Measurements from ENCODE around the gene ACAT2.

The ACAT2 gene

DNA sequence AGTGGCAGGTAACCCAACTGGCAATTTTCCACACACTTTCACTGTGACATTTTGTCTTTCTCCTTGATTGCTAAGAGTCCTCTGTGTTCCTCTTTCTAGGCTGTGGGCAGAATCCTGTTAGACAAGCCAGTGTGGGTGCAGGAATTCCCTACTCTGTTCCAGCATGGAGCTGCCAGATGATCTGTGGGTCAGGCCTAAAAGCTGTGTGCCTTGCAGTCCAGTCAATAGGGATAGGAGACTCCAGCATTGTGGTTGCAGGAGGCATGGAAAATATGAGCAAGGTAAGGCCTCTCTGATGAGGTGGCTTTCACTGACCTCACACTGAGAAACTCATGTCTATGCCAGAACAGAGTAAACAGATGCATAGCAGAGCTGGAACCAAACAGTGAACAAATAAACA lies 5.1 kb downstream of the ACAT2 start:
- no peak overlapping the region for H3K27ac ChIP-seq (replicated peaks)
- no peak overlapping the region for H3K4me3 ChIP-seq (replicated peaks; ENCODE audit: insufficient read depth, low read length)
- TF ChIP-seq CTCF (IDR thresholded peaks at IDR 0.05; ENCODE audit: insufficient read depth, low read length) (no peak), SPI1 (IDR thresholded peaks at IDR 0.05; ENCODE audit: borderline replicate concordance, low read depth) (peak; percentile 14; the same call in 1 of the 2 replicates)
- no peak for DNase-seq (ENCODE audit: low read depth in 1 of 2, low spot score in 1 of 2)
- H3K27me3 ChIP-seq (ENCODE audit: insufficient read depth, poor library complexity, severe bottlenecking), result no peaks in the 10 kb centered on the region

DNA sequence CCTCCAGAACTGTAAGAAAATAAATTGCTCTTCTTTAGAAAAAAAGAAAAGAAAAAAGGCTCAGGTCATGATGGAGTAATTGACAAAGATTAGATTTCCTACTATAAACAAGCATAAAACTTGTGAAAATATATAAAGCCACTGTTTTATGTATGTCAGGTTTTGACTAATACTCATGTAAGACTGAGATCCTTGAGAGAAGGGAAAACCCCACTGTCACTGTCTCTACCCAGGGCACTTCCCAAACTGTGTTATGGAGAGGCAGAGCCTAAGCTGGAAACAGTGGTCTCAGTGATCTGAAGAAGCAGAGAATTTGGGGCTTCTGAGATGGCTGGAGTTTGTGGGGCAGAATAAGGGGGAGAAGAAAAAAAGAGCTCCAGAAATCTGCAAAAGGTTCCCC lies 7.6 kb downstream of the ACAT2 start:
- Histone ChIP-seq H3K4me3 (replicated peaks; ENCODE audit: insufficient read depth, low read length) (no peak overlapping the region), H3K27me3 (ENCODE audit: insufficient read depth, poor library complexity, severe bottlenecking) (no peaks in the 10 kb centered on the region), H3K27ac (replicated peaks) (no peak overlapping the region)
- DNase-seq (ENCODE audit: low read depth in 1 of 2, low spot score in 1 of 2), result no peak
- TF ChIP-seq CTCF (IDR thresholded peaks at IDR 0.05; ENCODE audit: insufficient read depth, low read length), result no peak
- no peak for TF ChIP-seq SPI1 (IDR thresholded peaks at IDR 0.05; ENCODE audit: borderline replicate concordance, low read depth)
- TF ChIP-seq POLR2AphosphoS5 (IDR thresholded peaks at IDR 0.05; ENCODE audit: low read depth), result no peak
- no peak for TF ChIP-seq REST (IDR thresholded peaks at IDR 0.05; ENCODE audit: insufficient replicate concordance, low read depth)
- no peak for TF ChIP-seq GABPA (IDR thresholded peaks at IDR 0.05; ENCODE audit: low read depth)

GRCh38 chr6:159772196-159772595 lies 10.4 kb downstream of the ACAT2 start:
- H3K4me3 ChIP-seq (replicated peaks; ENCODE audit: insufficient read depth, low read length), result no peak overlapping the region
- H3K27me3 ChIP-seq (ENCODE audit: insufficient read depth, poor library complexity, severe bottlenecking), result no peaks in the 10 kb centered on the region
- no peak for DNase-seq (ENCODE audit: low read depth in 1 of 2, low spot score in 1 of 2)
- no peak for TF ChIP-seq REST (IDR thresholded peaks at IDR 0.05; ENCODE audit: insufficient replicate concordance, low read depth)
- TF ChIP-seq POLR2AphosphoS5 (IDR thresholded peaks at IDR 0.05; ENCODE audit: low read depth), result no peak
- TF ChIP-seq CTCF (IDR thresholded peaks at IDR 0.05; ENCODE audit: insufficient read depth, low read length), result no peak
- TF ChIP-seq GABPA (IDR thresholded peaks at IDR 0.05; ENCODE audit: low read depth), result no peak
- TF ChIP-seq SPI1 (IDR thresholded peaks at IDR 0.05; ENCODE audit: borderline replicate concordance, low read depth), result no peak
- no peak overlapping the region for H3K27ac ChIP-seq (replicated peaks)

DNA sequence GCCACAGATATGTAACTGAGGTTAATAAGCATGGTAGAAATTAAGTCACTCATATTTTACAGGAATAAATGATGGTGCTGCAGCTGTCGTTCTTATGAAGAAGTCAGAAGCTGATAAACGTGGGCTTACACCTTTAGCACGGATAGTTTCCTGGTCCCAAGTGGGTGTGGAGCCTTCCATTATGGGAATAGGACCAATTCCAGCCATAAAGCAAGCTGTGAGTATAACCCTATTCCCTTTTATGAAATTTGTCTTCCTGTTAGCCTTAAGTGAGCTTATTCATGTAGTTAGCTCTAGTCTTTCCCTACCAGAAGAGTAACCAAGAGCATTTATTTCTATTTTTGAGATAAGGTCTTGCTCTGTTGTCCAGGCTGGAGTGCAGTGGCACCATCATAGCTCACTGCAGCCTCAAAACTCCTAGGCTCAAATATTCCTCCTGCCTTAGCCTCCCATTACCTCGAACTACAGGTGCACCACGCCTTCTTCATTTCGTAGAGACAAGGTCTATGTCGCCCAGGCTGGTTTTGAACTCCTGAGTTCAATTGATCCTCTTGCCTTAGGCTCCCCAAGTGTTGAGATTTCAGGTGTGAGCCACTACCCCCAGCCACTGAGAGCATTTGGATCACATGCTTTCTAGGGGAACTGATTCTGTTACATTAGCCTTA lies 15.5 kb downstream of the ACAT2 start:
- no peaks in the 10 kb centered on the region for H3K27me3 ChIP-seq (ENCODE audit: insufficient read depth, poor library complexity, severe bottlenecking)
- DNase-seq (ENCODE audit: low read depth in 1 of 2, low spot score in 1 of 2), result no peak
- H3K27ac ChIP-seq (replicated peaks), result no peak overlapping the region
- TF ChIP-seq REST (IDR thresholded peaks at IDR 0.05; ENCODE audit: insufficient replicate concordance, low read depth) (no peak), POLR2AphosphoS5 (IDR thresholded peaks at IDR 0.05; ENCODE audit: low read depth) (peak; percentile 76)
- no peak overlapping the region for H3K4me3 ChIP-seq (replicated peaks; ENCODE audit: insufficient read depth, low read length)
